Stimulated activated CD4-positive, alpha-beta T cell treated with anti-CD3 and anti-CD28 coated beads, Interleukin-2, amount 100 ng/mL, for 4 hours (primary cell): ENCODE results near the gene ZNF420.
"Not testable (repeated sequence)": the region's sequence is repeated elsewhere in the genome, so short reads cannot be mapped to it uniquely, and the experiment has no call there.

Source experiments
- DNase-seq: peaks from one replicate; pipeline ENCODE4 v3.0.0-alpha.2; 2020; ENCODE audit warnings: low read depth

Gene ZNF420

GRCh38 chr19:37077934-37078716, at the start of gene ZNF420:
Gene ZNF420, plus strand, starts transcription at chr19:37078433. Its CDS starts 10,686 bp downstream, at chr19:37089119.
- peak; percentile 80 for DNase-seq

GRCh38 chr19:37045140-37045539, 33.1 kb upstream of the ZNF420 start:
- no peak for DNase-seq

- DNase-seq = no peak
Observed at GRCh38 chr19:37055330-37055729, 22.9 kb upstream of the ZNF420 start.

- DNase-seq = no peak
Observed at GRCh38 chr19:37056776-37057175, 21.5 kb upstream of the ZNF420 start.

GRCh38 chr19:37059142-37059541, 19.1 kb upstream of the ZNF420 start:
- DNase-seq = no peak

GRCh38 chr19:37064886-37065285, 13.3 kb upstream of the ZNF420 start:
- not testable (repeated sequence) for DNase-seq

GRCh38 chr19:37074111-37074510, 4.1 kb upstream of the ZNF420 start:
- no peak for DNase-seq

- no peak for DNase-seq
Observed at GRCh38 chr19:37074819-37075362, 3.3 kb upstream of the ZNF420 start.

- DNase-seq = not testable (repeated sequence)
Observed at GRCh38 chr19:37076524-37076923, 1.7 kb upstream of the ZNF420 start.

GRCh38 chr19:37077501-37077933, 716 bp upstream of the ZNF420 start:
- no peak for DNase-seq

- no peak for DNase-seq
Observed at GRCh38 chr19:37078717-37079032, 442 bp downstream of the ZNF420 start.

GRCh38 chr19:37079238-37079637, 1.0 kb downstream of the ZNF420 start:
- DNase-seq = no peak

- DNase-seq = no peak
Observed at GRCh38 chr19:37082307-37082706, 4.1 kb downstream of the ZNF420 start.

- no peak for DNase-seq
Observed at GRCh38 chr19:37087110-37087509, 8.9 kb downstream of the ZNF420 start.

GRCh38 chr19:37095859-37096258, 17.6 kb downstream of the ZNF420 start:
- DNase-seq = no peak

GRCh38 chr19:37098570-37098969, 20.3 kb downstream of the ZNF420 start:
- DNase-seq = no peak

GRCh38 chr19:37104135-37104534, 25.9 kb downstream of the ZNF420 start:
- DNase-seq = not testable (repeated sequence)

- DNase-seq = not testable (repeated sequence)
Observed at GRCh38 chr19:37111753-37112152, 33.5 kb downstream of the ZNF420 start.

- no peak for DNase-seq
Observed at GRCh38 chr19:37114001-37114400, 35.8 kb downstream of the ZNF420 start.

GRCh38 chr19:37122093-37122492, 43.9 kb downstream of the ZNF420 start:
- not testable (repeated sequence) for DNase-seq

- no peak for DNase-seq
Observed at GRCh38 chr19:37127999-37128820, 50.0 kb downstream of the ZNF420 start.

- no peak for DNase-seq
Observed at GRCh38 chr19:37128821-37129177, 50.6 kb downstream of the ZNF420 start.

- DNase-seq = no peak
Observed at GRCh38 chr19:37136111-37136510, 57.9 kb downstream of the ZNF420 start.
